OCI-LY3 (cell line): ENCODE data around the gene ZBTB11.

Experiments
- EZH2phosphoT487 ChIP-seq: fragments of 200-600 bp; shearing (Covaris generic); IDR thresholded peaks from 2 replicates; pipeline ENCODE4 v1.6.1; 2018; ENCODE audit warnings: antibody characterized with exemption, mixed run types, low read depth
- TF ChIP-seq, protein P1 (sequence below): fragments of 200-600, 300-600 bp; sonication (generic); IDR thresholded peaks from 2 replicates; pipeline ENCODE4 v1.5.1; 2014; ENCODE audit warnings: antibody characterized with exemption, low read length, low read depth

DNA sequence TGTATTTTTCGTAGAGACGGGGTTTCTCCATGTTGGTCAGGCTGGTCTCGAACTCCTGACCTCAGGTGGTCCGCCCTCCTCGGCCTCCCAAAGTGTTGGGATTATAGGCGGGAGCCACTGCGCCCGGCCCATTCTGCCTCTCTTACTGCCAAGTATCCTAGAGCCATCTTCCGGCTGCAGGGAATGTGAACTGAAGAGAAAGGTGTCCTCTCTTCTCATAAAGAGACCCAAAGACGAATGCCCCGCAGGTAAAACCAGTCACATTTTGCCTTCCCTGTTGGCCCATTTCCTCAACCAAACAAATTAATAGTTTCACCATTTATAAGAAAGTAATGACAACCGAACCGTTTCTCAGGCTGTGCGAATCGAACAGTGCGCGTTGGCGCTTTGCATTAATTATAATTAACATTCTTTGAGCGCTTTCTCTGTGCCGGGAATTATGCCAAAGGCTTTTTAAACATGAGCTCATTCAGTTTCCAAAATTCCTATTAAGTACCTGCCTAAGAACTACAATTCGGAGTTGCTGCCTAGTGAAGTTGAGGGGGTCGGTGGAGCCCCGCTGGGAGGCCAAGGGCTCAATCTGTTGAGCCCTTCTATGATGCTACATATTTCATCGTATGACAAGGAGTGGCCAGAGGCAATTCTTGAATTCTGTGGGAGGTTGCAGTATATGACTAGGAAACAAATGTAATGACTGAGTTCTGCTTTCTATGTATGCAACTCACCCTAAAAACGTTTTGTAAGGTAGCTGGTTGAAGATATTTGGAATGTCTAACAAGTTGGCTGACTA, 10.4 kb upstream of the ZBTB11 start:
- TF ChIP-seq EZH2phosphoT487 = no peak
- TF ChIP-seq, protein P1, sequence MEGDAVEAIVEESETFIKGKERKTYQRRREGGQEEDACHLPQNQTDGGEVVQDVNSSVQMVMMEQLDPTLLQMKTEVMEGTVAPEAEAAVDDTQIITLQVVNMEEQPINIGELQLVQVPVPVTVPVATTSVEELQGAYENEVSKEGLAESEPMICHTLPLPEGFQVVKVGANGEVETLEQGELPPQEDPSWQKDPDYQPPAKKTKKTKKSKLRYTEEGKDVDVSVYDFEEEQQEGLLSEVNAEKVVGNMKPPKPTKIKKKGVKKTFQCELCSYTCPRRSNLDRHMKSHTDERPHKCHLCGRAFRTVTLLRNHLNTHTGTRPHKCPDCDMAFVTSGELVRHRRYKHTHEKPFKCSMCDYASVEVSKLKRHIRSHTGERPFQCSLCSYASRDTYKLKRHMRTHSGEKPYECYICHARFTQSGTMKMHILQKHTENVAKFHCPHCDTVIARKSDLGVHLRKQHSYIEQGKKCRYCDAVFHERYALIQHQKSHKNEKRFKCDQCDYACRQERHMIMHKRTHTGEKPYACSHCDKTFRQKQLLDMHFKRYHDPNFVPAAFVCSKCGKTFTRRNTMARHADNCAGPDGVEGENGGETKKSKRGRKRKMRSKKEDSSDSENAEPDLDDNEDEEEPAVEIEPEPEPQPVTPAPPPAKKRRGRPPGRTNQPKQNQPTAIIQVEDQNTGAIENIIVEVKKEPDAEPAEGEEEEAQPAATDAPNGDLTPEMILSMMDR = no peak
